Epithelial cell of esophagus (primary cell): ENCODE results near the gene WDFY4.

ENCODE experiments used
- DNase-seq: peaks from one replicate; pipeline ENCODE4 v3.0.0; 2010; ENCODE audit warnings: low read depth
- H3K4me3 ChIP-seq: 2 replicates; pipeline ENCODE4 v1.5.1; 2011; ENCODE audit warnings: mild to moderate bottlenecking, low read length, control low read depth
- CTCF ChIP-seq: IDR thresholded peaks from 2 replicates; pipeline ENCODE4 v1.5.1; 2011; ENCODE audit warnings: low read depth, mild to moderate bottlenecking, low read length, control low read depth, inconsistent platforms; ENCODE audit not compliant: insufficient read depth; ENCODE audit errors: missing control alignments

Gene WDFY4

GRCh38 chr10:48939790-48940325, 255.2 kb downstream of the WDFY4 start, which contains the start of gene LRRC18:
Gene LRRC18, minus strand, starts transcription at chr10:48939840. Its CDS starts 25,685 bp downstream, at chr10:48914155.
- H3K4me3 ChIP-seq, result no peak within 1 kb of the TSS
- DNase-seq, result no peak
- TF ChIP-seq CTCF, result no peak

GRCh38 chr10:48940372-48940771, 255.7 kb downstream of the WDFY4 start:
- TF ChIP-seq CTCF, result no peak
- no peak for DNase-seq
- no peak overlapping the region for H3K4me3 ChIP-seq

- no peak overlapping the region for H3K4me3 ChIP-seq
- TF ChIP-seq CTCF, result no peak
- no peak for DNase-seq
Observed at GRCh38 chr10:48940958-48941357, 256.3 kb downstream of the WDFY4 start.

- no peak overlapping the region for H3K4me3 ChIP-seq
- TF ChIP-seq CTCF, result no peak
- DNase-seq, result no peak
Observed at GRCh38 chr10:48941427-48942075, 256.9 kb downstream of the WDFY4 start.

GRCh38 chr10:48943096-48943495, 258.4 kb downstream of the WDFY4 start:
- no peak for DNase-seq
- no peak for TF ChIP-seq CTCF
- no peak overlapping the region for H3K4me3 ChIP-seq

- no peak for TF ChIP-seq CTCF
- DNase-seq, result no peak
- H3K4me3 ChIP-seq, result no peak overlapping the region
Observed at GRCh38 chr10:48944171-48944570, 259.5 kb downstream of the WDFY4 start.

GRCh38 chr10:48945441-48946130, 260.9 kb downstream of the WDFY4 start:
- no peak for DNase-seq
- no peak overlapping the region for H3K4me3 ChIP-seq
- TF ChIP-seq CTCF, result no peak
